HepG2 (cell line): ENCODE results near the gene SCAI.

Source experiments
- EP300 ChIP-seq, 3 experiments: sonication (generic) in 1 of 3; formaldehyde crosslinking in 1 of 3; IDR thresholded peaks; 2 replicates each; pipeline versions ENCODE4 v1.5.1 to v1.6.1; 2011 to 2020; ENCODE audit warnings: low read depth in 2 of 3, low read length in 2 of 3, borderline replicate concordance in 1 of 3, improper control_type of control experiment in 1 of 3, mild to moderate bottlenecking in 1 of 3, missing genetic modification reagents in 1 of 3, moderate library complexity in 1 of 3
- POLR2AphosphoS5 ChIP-seq: IDR thresholded peaks from 2 replicates; pipeline ENCODE4 v1.6.1; 2012; ENCODE audit warnings: low read depth, low read length
- SAFB2 ChIP-seq: sonication (generic); formaldehyde crosslinking; IDR thresholded peaks from 2 replicates; pipeline ENCODE4 v1.5.1; 2020; ENCODE audit warnings: missing genetic modification reagents, low read depth, mild to moderate bottlenecking, borderline replicate concordance

DNA sequence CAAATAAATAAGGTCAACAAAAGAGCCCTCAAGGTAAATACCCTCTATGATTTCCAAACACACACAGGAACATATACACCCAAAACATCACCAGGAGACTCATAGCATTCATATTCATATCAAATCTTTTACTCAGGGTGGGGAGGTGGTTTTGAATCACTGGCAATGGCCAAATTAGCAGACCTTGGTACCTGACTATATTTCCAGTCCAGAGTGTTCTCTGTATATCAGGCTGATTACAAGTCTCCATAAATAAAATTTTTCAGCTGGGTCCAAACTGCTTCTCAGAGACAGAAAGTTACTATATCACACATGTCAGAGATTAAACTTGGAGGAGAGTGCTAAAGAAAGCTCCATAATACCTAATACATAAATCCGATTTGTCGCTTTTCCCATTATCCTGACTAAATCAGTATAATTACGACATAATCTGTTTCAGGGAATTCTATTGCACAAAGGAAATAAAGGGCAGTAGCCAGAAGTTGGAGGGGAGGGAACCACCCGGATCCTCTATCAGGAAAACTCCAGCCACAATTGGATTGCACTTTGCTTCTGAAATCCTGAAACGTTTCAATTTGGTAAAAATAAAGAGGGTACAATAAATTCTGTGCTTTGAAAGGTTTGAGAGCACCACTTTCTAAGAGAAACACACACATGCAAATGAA lies 195.5 kb downstream of the SCAI start:
- no peak for TF ChIP-seq POLR2AphosphoS5
- TF ChIP-seq SAFB2 (CRISPR knock-in tag), result no peak
- TF ChIP-seq EP300 (IDR thresholded peaks at IDR 0.05; ENCODE audit: low read depth in 2 of 2, low read length in 2 of 2), result no peak
- TF ChIP-seq EP300 (CRISPR knock-in tag; IDR thresholded peaks at IDR 0.05; ENCODE audit: borderline replicate concordance), result no peak
